Measurements from ENCODE around the gene LYPD6. TPM values are rescaled to one million over a fixed set of nuclear protein-coding genes. Genes with fewer than 3 reads are reported as not detected.
"Not testable (repeated sequence)": the region's sequence is repeated elsewhere in the genome, so short reads cannot be mapped to it uniquely, and the experiment has no call there.

The LYPD6 gene
- total RNA-seq, 1 experiment from 2014 or later = 13.4 TPM

DNA sequence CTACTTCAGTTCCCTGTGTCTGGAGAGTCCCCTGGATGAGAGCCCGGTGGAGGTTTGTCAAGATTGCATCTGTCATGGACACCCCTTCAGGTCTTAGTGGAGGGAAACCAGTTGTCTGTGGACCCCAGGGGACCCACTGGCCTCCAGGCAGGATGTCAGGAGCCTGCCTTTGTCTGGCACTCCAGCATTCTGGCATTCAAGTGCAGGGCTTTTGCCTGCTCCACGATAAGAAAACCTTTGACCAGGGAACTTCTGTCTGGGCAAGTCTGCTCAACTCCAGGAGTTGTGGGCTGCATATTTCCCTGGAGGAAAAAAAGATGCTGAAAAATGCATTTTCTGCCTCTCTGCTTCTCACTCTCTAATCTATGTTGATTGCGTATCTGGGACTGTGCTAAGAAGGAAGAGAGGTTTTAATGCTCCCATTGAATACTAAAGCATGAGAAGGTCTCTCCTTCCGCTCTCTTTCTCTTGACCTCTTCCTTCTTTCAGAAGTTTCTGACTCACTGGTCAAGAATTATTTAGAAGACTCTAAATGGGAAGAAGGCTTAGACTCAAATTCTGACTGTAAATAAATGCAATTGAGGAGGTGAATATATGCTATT, 152.7 kb downstream of the LYPD6 start:
- in situ Hi-C loops (cut with HindIII; ENCODE audit: low sequenced_read_pairs) = no loop called here

DNA sequence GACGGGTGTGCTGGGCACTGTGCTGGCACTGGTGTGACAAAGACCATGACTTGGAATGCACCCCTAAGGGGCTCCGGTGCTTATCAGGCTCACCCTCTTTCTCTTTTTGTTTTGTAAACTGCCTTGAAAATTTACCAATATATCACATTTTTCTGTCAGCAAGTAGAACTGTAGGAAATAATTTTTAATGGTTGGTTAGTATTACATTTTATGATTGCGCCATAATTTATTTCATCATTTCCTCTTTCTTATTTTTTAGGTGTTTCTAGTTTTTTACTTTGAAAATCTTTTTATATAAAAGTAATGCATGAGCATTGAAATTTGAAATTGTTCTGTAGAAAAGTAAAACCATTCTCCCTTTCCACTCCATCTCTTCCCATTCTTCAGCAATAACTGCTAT, 156.3 kb downstream of the LYPD6 start:
- DNase-seq (ENCODE audit: low spot score) = no peak
- in situ Hi-C loops (cut with HindIII; ENCODE audit: low sequenced_read_pairs) = no loop called here

More for the DNA sequence above, 152.7 kb downstream of the LYPD6 start:
- DNase-seq (ENCODE audit: low spot score) = no peak

- DNase-seq (ENCODE audit: low spot score) = no peak
- in situ Hi-C loops (cut with HindIII; ENCODE audit: low sequenced_read_pairs) = no loop called here
Observed at GRCh38 chr2:149487189-149487588, 156.8 kb downstream of the LYPD6 start.

- in situ Hi-C loops (cut with HindIII; ENCODE audit: low sequenced_read_pairs) = no loop called here
- peak; percentile 17 for DNase-seq (ENCODE audit: low spot score)
Observed at GRCh38 chr2:149488706-149489440, 158.5 kb downstream of the LYPD6 start.

DNA sequence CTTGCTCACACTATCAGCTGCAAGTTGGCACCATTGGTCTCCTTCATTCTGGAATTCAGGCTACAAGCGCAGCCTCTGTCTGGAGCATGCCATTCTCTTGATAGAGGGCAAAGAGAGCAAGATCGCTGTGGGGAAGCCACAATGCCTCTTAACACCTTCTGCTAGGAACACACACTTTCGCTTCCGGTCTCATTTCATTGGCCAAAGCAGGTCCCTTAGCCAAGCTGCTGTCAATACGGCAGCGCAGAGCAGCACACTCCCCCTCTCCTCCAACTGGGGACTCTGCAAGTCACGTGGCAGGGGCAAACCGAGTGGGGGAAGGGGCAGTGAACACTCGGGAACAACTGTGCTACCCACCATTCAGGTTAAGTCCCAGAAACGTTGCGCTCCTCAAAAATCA, 159.1 kb downstream of the LYPD6 start:
- in situ Hi-C loops (cut with HindIII; ENCODE audit: low sequenced_read_pairs) = no loop called here
- DNase-seq (ENCODE audit: low spot score) = no peak

GRCh38 chr2:149490296-149490695, 159.9 kb downstream of the LYPD6 start:
- in situ Hi-C loops (cut with HindIII; ENCODE audit: low sequenced_read_pairs) = no loop called here
- peak; percentile 33 for DNase-seq (ENCODE audit: low spot score)

GRCh38 chr2:149492923-149493322, 162.5 kb downstream of the LYPD6 start:
- in situ Hi-C loops (cut with HindIII; ENCODE audit: low sequenced_read_pairs) = no loop called here
- DNase-seq (ENCODE audit: low spot score) = no peak

- DNase-seq (ENCODE audit: low spot score); in situ Hi-C loops (cut with HindIII; ENCODE audit: low sequenced_read_pairs): not testable (repeated sequence)
Observed at GRCh38 chr2:149499204-149499603, 168.8 kb downstream of the LYPD6 start.

- DNase-seq (ENCODE audit: low spot score) = not testable (repeated sequence)
Observed at GRCh38 chr2:149506808-149507207, 176.4 kb downstream of the LYPD6 start.

GRCh38 chr2:149507974-149508373, 177.6 kb downstream of the LYPD6 start:
- no peak for DNase-seq (ENCODE audit: low spot score)
- in situ Hi-C loops (cut with HindIII; ENCODE audit: low sequenced_read_pairs) = no loop called here

More at GRCh38 chr2:149506808-149507207, 176.4 kb downstream of the LYPD6 start:
- in situ Hi-C loops (cut with HindIII; ENCODE audit: low sequenced_read_pairs) = not testable (repeated sequence)

GRCh38 chr2:149513461-149513860, 183.1 kb downstream of the LYPD6 start:
- DNase-seq (ENCODE audit: low spot score) = no peak
- in situ Hi-C loops (cut with HindIII; ENCODE audit: low sequenced_read_pairs) = no loop called here

Data from G401 (cell line).